HuH-7 (cell line): ENCODE measurements around the gene KLHL2.
"Not testable (repeated sequence)": the region's sequence is repeated elsewhere in the genome, so short reads cannot be mapped to it uniquely, and the experiment has no call there.

ENCODE experiments used
- DNase-seq: peaks from one replicate; pipeline ENCODE4 v3.0.0; 2011; ENCODE audit warnings: low spot score

KLHL2 gene

GRCh38 chr4:165234766-165235165, 27.4 kb downstream of the KLHL2 start:
- DNase-seq, result no peak

GRCh38 chr4:165236852-165237251, 29.5 kb downstream of the KLHL2 start:
- not testable (repeated sequence) for DNase-seq

DNA sequence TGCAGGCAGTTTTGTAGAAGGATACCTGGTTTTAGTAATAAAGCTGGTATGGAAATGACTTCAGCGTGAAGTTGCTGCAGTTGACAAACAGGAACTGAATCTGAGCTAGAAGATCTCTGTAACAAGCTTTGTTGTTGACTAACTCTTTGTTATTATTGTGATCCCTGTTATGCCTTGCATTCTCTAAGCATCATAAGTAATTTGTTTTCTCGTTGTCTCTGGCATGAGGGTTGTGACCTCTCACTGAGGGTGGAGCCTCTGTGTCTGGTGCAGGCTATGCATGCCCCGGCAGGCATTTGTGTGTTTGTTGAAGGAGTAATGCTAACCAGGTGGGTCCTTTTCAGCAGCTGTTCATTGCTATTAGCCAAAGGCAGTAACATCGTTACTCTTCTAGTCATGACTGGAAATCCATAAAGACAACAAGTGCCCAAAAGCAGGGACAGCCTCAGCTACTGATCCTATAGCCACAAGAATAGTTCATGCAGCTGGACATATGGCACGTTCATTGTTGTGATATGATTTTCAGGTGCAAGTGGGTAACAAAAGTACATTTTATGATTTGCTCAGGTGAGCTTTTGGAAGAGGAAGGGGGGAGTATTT, 30.8 kb downstream of the KLHL2 start:
- DNase-seq, result not testable (repeated sequence)

DNA sequence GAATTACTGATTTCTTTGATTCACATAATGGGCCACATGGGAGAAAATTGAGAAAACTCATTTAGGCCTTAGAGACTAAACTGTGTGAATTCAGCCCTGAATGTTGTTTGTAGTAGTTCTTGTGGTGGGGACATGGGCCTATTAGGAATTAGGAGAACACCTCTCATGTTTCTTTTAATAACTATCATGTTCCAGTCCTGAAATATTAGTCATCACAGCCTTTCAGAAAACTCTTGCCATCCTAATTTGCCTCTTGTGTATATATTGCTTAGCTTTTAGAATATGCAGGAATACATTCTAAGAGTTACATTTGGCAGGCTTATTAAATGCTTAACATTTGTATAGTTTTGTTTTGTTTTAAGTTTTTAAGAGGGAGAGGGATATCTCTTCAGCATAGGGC, 33.4 kb downstream of the KLHL2 start:
- DNase-seq, result not testable (repeated sequence)

- not testable (repeated sequence) for DNase-seq
Measured at GRCh38 chr4:165244148-165244547, 36.8 kb downstream of the KLHL2 start.

DNA sequence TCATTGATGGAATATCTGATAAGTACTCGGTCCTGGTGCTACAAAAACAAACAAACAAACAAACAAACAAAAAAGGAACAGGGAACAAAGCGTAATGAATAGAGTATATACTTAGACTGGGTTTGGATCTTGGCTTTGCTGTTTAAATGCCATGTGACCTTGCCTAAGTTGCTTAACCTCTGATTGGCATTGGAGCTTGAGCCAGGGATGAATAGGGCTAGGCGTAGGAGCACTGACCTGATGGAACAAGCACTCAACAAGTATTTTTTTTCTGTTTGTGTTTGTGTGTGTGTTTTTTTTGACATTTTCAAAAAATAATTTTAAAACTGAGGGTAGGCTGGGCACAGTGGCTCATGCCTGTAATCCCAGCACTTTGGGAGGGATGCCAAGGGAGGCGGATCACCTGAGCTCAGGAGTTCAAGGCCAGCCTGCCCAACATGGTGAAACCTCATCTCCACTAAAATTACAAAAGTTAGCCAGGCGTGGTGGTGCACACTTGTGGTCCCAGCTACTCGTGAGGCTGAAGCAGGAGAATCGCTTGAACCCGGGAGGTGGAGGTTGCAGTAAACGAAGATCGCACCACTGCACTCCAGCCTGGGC, 37.3 kb downstream of the KLHL2 start:
- DNase-seq, result not testable (repeated sequence)

DNA sequence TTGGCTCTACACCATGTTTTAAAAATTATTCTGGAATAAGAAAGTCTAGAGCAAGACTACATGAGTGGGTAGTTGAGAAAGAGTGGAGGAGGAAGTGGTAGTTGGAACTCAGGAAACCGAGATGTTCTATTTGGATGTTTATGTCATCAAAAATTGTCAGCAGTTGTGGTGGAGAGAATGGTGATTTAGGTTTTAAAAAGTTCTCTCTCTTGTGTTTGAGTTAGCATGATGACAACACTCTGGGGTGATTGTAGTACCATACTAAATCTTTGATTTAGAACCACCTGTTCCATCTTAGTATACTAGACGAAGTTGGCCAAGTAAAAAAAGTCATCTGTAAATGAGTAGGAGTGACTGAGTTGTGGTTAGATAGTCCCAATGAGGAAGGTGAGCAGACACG, 40.7 kb downstream of the KLHL2 start:
- no peak for DNase-seq

GRCh38 chr4:165248904-165249303, 41.5 kb downstream of the KLHL2 start:
- DNase-seq, result not testable (repeated sequence)

- not testable (repeated sequence) for DNase-seq
Measured at GRCh38 chr4:165254771-165255170, 47.4 kb downstream of the KLHL2 start.

DNA sequence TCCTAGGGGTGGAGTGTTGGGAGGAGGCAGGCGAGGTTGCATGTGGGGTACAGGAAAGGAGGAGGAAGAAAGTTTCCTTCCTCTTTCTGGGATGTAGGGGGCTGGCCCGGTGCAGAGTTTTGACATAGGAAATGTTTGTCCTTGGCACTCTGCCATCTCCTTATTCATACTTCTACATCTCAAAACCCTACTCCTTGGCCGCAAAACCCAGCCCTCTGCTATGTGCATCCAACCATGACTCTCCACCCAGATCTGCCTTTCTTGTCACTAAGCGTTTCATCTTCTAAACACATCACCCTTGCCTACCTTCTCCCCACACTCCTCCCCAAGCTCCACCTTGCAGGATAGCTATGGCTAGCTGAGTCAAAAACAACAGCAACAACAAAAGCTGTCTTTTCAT, 48.1 kb downstream of the KLHL2 start:
- DNase-seq, result not testable (repeated sequence)

- DNase-seq, result not testable (repeated sequence)
Measured at GRCh38 chr4:165256074-165256659, 48.8 kb downstream of the KLHL2 start.

GRCh38 chr4:165259776-165260175, 52.4 kb downstream of the KLHL2 start:
- not testable (repeated sequence) for DNase-seq

DNA sequence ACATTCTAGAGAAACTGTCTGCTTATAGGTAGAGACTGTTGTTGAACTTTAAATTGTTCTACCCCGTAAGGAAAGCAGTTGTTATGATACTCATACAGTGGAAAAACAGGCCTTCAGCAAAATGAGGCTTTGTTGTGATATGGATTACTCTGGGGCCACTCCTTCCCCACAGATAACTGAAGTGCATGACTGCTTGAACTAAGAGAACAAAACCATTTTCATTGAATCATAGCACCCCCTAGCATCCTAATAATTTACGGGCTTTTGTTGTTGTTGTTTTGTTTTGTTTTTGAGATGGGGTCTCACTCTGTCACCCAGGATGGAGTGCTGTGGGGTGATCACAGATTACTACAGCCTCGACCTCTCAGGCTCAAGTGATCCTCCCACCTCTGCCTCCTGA, 54.9 kb downstream of the KLHL2 start:
- DNase-seq, result not testable (repeated sequence)

DNA sequence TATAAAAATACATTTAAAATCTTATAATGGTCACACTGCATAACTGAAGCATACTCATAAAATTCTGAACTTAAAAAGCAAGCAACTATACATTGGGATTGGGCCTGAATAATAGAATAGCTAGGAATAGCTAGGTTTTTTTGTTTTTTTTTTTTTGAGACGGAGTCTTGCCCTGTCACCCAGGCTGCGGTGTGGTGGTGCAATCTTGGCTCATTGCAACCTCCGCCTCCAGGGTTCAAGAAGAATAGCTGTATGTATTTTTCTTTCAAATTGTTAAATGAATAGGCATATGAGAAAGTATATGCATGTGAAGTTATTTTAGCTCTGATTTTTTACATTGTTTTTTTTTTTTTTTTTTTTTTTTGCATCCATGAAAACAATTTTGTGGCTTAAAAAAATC, 56.1 kb downstream of the KLHL2 start:
- not testable (repeated sequence) for DNase-seq

GRCh38 chr4:165269931-165270330, 62.6 kb downstream of the KLHL2 start:
- not testable (repeated sequence) for DNase-seq

DNA sequence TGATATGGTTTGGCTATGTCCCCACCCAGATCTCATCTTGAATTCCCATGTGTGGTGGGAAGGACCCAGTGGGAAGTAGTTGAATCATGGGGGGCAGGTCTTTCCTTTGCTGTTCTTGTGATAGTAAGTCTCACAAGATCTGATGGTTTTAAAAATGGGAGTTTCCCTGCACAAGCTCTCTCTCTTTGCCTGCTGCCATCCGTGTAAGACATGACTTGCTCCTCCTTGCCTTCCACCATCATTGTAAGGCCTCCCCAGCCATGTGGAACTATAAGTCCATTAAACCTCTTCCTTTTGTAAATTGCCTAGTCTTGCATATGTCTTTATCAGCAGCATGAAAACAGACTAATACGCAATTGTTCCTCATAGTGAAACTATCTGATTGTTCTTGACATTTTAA, 66.1 kb downstream of the KLHL2 start:
- DNase-seq, result not testable (repeated sequence)

GRCh38 chr4:165275357-165275756, 68.0 kb downstream of the KLHL2 start:
- DNase-seq, result not testable (repeated sequence)

DNA sequence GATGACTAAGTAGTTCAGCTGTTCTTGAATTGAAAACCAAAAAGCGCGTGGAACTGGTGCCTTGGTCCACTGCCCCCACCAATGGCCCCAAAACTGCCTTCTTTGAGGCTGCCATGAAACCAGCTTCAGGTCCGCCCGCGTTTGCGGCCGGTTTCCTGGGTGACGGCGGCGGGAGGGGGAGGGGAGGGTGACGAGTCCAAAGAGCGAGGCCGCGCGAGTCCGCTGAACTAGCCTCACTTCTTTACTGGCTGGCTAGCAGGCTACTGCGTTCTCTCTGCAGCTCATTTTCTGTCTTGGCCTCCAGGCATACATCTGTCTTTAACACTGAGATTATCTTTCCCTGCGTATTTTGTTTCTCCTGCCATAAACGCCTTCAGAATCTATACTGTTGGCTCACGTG, 72.2 kb downstream of the KLHL2 start:
- not testable (repeated sequence) for DNase-seq

DNA sequence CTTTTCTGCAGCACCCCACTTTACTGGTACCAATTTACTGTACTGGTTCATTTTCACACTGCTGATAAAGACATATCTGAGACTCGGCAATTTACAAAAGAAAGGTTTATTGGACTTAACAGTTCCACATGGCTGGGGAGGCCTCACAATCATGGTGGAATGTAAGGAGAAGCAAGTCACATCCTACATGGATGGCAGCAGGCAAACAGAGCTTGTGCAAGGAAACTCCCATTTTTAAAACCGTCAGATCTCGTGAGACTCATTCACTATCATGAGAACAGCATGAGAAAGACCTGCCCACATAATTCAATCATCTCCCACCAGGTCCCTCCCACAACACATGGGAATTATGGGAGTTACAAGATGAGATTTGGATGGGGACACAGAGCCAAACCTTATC, 77.3 kb downstream of the KLHL2 start:
- DNase-seq, result not testable (repeated sequence)

DNA sequence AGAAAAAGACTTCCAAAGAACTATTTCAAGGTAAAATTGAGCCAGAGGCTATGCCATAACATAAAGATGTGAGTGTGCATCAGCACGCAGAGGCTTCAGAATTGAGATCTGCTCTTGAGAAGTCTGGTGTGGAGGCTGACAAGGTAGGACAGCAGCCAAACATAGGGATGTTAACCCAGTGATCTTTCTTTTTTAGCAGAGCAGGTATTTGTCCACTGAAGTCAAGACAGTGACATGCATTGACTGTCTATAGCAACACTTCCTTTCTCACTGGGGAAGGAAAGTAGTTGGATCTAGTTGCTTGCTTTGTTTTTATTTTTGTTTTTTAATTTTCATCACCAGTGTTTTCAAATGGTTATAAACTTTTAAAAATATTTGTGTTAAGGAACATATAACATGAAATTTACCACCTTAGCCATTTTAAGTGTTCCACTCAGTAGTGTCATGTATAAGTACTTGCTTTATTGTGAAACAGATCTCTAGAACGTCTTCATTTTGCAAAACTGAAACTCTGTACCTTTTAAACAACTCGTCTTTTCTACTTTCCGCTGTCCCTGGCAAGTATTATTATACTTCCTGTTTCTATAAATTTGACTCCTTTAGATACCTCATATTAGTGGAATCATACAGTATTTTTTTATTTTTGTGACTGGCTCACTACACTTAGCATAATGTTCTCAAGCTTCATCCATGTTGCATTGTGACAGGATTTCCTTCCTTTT, 79.4 kb downstream of the KLHL2 start:
- DNase-seq, result not testable (repeated sequence)

- no peak for DNase-seq
Measured at GRCh38 chr4:165288226-165288625, 80.9 kb downstream of the KLHL2 start.

- DNase-seq, result no peak
Measured at GRCh38 chr4:165288639-165289422, 81.5 kb downstream of the KLHL2 start.
